Mammary epithelial cell (primary cell): ENCODE results near the gene TEC.

ENCODE experiments used
- EZH2 ChIP-seq: IDR thresholded peaks from 2 replicates; pipeline ENCODE4 v1.6.1; 2012; ENCODE audit warnings: low read length, inconsistent platforms, borderline replicate concordance
- TF ChIP-seq, protein P1 (sequence below), 2 donors: IDR thresholded peaks in 1 of 2; conservative IDR thresholded peaks in 1 of 2; 2 replicates each; pipeline ENCODE4 v1.5.1; 2011 to 2012; ENCODE audit warnings: inconsistent platforms in 2 of 2, low read length in 2 of 2, mild to moderate bottlenecking in 2 of 2, control low read depth in 1 of 2, low read depth in 1 of 2; ENCODE audit not compliant: insufficient read depth in 1 of 2; ENCODE audit errors: extremely low read depth in 1 of 2

GRCh38 chr4:48085821-48086589 is 183.6 kb downstream of the TEC start:
- TF ChIP-seq, protein P1, sequence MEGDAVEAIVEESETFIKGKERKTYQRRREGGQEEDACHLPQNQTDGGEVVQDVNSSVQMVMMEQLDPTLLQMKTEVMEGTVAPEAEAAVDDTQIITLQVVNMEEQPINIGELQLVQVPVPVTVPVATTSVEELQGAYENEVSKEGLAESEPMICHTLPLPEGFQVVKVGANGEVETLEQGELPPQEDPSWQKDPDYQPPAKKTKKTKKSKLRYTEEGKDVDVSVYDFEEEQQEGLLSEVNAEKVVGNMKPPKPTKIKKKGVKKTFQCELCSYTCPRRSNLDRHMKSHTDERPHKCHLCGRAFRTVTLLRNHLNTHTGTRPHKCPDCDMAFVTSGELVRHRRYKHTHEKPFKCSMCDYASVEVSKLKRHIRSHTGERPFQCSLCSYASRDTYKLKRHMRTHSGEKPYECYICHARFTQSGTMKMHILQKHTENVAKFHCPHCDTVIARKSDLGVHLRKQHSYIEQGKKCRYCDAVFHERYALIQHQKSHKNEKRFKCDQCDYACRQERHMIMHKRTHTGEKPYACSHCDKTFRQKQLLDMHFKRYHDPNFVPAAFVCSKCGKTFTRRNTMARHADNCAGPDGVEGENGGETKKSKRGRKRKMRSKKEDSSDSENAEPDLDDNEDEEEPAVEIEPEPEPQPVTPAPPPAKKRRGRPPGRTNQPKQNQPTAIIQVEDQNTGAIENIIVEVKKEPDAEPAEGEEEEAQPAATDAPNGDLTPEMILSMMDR (conservative IDR thresholded peaks at IDR 0.05 in 1 of 2, IDR thresholded peaks at IDR 0.05 in 1 of 2; ENCODE audit: extremely low read depth in 1 of 2, insufficient read depth in 1 of 2, low read depth in 1 of 2, low read length in 2 of 2), result no peak
- no peak for TF ChIP-seq EZH2
